Measurements from ENCODE around the gene MYO1E.

The MYO1E gene

DNA sequence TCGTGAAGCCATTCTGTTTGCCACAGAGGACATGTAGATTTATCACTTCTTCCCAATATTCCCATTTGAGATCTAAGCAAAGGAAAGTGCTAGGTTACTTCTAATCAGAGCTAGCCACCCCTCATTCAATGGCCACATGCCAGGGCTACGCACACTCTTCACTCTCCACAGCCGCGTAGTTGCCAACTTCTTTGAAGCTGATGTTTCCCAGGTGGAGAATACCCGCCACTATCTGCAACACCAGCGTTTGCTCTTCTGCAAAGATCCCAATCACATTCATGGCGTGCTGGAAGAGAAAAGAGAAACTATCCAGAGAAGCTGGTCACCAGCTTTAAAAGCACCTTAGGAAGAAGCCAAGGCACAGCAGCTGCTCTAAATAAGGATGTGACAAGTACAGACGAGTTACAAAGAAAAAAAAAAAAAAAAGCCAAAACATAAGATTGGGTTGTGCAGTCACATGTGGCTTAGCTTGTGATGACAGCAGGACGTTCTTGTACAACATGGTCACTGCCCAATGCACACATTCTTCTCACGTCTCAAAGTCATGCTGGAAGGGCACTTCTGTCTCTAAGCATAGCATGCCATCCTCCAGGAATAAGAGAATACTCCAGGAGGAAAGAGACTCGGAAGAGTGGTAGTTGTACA is 149.6 kb downstream of the MYO1E start:
- no peak for DNase-seq

DNA sequence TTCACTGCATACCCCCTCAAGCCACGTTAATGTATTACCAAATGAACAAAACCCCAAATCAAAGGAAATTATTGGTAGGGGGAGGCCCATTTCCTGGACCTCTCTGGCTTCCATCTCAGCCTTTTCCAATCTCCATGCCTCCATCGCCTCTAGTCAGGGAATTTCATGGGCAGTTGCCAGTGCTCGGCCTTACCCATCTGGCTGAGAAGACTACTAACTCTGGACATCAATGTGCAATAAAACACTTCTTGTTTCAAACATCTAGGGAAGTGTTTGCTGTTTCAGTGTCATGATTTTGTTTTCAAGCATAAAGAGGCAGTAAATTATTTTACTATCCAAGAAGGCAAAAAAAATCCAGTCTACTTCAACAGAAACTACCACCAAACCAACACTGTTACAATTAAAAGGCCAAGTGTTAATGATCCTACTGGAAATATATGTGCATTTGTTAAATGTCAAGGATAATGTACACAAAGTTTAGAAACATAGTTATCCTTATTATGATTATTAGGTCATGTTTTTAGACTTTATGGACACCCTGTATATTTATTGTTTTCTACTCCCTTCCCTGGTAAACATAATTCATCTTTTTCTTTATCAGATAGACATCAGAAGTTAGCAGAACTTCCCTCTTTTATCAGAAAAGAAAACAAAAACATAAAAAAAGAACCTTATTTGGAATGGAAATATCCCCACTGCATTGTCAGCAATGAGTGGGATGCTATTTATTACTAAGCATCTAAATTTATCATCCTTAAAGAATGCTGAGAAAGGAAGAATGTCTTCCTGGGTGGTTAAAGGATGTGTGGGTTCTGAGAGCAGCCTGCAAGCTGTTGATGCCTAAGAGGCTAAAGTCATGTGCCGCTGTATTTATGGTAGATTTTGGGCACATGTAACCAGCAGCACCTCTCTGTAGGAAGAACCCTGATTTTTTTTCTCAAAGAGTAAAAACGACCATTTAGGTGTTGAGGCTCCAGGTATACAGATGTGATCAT is 150.9 kb downstream of the MYO1E start:
- DNase-seq = no peak

DNA sequence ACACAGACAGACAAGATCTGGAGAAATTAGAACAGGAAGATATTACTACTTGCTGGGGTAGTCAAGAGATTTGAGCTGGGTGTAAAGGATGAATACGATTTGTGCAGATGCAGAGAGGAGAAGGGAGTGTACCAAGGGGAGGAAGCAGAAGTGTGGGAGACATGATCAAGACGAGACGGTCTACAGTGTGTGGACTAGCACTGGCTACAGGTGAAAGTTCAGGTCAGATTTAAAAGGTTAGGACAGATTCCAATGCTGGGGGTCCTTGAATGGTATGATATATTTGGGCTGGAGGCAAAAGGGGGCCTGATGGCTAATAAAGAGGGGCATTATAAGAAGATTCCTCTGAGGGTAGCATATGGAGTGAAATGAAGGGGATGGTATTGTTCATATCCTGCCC is 154.0 kb downstream of the MYO1E start:
- DNase-seq = no peak

DNA sequence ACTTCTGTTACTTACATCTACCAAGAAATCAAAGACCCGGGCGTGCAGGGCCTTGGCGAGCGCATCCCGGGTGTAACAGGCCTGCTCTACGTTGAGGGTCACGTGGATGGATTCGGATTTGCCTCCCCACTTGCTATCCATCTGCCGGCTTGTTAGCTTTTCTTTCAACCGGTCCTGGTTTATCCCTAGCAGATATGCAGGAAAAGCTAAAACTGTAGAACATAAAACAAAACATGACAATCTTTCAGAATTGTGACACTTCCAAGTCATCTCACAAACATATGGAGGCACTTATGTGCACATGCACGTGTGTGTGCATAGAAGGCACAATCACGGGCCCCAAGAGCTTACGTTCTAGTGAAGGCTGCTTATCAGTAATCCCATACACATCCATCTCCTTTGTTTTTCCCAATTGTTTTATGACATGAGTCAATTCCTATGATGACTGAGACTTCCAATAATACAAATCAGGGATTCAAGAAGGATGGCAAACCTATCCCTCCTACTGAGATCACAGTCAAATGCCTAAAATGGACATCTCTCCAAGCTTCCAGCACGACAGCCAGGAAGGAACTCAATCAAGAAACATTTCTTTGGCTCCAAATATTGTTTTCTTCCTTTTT is 154.7 kb downstream of the MYO1E start:
- DNase-seq = no peak

DNA sequence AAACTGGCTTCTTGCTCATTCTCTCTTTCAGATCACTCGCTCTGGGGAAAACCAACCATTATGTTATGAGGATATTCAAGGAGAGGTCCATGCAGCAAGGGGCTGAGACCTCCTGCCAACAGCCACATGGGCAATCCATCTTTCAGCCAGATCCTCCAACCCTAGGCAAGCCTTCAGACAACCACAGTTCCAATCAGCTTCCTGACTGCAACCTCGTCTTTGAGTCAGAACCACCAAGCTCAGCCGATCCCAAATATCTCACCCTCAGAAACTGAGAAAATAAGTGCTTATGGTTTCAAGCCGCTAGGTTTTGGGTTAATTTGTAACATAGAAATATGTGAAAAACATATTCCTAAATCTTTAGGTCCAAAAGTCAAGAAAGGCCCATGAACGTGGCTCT is 155.8 kb downstream of the MYO1E start:
- DNase-seq = no peak

DNA sequence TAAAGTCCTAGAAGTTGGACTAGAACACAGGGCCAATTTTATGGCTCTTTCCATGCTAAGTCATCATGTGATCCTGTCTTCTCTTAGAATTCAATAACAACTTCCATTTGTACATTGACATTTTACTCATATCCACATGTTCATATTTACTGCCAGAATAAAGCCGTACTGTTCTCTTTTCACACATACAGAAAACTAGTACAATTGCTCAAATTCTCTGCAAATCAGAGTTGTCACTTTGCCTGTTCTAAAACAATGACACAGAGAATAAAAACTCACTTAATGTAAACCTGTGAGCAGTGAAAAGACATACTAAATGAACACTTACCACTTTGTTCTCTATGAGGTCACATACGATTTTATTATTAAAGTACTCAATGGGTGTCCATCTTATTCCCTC is 162.5 kb downstream of the MYO1E start:
- DNase-seq = no peak

DNA sequence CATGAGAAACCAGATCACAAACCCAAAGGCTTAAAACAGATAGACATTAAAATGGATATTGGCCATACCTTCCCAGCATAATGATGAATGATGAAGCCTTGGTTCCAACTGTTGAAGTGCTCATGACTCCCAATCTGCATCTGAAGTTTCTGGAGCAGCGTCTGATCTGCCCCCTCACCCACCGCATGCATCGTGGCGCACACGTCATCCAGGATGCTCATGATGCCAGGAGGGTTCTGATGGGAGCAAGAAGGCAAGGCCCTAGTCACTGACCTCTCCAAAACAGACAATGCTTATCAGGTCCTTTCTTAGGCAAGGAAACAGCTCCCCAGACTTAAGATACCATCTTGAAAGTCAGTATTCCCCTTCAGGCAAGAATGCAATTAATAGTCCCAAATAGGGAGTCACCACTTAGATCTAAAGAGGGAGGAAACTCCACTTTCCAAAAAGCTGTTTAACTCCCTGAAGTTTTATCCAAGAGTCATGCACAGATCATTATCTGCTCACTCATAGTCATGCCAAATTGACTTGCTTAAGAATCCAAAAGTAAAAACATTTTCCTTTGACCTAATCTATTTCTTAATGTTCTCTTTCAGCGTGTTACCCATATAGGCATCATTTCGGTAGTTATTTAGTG is 163.9 kb downstream of the MYO1E start:
- DNase-seq = no peak

DNA sequence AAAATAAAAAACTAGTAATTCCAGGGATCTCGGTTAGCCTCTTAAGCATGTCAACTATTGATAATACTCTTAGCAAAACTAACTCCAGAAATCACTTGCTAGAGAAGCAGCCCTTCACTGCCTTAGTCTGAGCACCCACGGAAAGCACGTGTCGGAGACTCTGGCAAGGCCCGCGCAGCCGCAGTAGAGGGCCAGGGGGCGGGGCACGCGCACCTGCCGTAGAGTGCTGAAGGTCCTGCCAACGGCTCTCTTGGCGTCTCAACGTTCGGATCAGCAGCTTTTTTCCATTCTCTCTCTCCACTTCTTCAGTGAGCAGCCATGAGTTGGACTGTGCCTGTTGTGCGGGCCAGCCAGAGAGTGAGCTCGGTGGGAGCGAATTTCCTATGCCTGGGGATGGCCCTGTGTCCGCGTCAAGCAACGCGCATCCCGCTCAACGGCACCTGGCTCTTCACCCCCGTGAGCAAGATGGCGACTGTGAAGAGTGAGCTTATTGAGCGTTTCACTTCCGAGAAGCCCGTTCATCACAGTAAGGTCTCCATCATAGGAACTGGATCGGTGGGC is 166.0 kb downstream of the MYO1E start, which contains the start of gene LDHAL6B:
TSS of gene LDHAL6B (plus strand) at position 221 of the 561 bp plus-strand sequence. CDS start at position 319, 98 bp downstream.
- no peak for DNase-seq

DNA sequence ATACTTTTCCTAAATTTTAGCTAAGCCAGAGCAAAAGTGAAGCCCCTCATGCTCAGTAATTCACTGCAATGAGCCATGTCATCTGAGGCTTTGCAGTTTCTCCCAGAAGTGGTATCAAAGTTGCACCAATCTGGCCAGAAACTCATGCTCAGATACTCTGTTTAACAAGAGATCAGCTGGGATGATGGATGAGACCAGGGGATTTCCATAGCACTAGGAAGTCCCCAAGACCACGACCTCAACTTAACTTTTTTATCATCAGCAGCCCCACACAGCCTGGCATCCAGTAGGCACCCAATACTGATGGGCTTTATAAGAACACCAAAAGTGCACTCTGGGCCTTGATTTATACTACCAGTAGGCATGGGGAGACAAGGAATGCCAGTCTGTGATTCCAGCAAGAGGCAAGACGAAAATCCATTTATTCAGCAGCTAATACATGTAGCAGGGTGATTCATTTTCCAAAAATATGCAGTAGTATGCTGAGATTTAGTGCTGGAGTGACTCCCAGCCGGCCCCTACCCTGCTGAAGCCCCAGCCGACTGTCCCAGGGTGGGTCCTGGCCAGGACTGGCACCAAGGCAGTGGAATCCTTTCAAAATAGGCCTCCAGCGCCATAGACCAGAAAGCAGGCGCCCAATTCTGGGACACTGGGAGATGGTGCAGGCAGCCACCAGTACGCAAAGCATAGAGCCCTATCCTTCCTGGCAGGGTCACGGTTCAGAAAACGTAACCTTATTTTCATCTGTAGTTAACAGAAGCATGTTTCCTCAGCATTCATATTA is 166.6 kb downstream of the MYO1E start:
- peak in 1 of 5 experiments; percentile 9 for DNase-seq

DNA sequence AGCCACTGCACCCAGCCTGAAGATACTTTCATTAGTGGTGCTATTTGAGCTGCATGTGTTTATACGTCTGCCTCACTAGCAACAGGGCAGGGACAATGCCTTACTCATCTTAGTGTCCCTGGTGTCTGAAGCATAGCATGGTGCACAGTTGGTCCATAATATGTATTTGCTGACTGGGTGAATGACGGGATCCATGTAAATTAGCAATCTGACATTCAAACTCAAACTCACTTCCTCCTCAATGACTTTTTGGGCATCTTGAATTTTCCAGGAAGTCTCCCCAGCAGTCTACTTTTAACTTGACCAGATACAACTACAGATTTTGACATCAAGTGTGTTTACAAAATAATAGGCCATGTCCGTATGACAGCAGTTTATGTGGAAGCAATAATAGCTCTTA is 169.0 kb downstream of the MYO1E start:
- DNase-seq = no peak

DNA sequence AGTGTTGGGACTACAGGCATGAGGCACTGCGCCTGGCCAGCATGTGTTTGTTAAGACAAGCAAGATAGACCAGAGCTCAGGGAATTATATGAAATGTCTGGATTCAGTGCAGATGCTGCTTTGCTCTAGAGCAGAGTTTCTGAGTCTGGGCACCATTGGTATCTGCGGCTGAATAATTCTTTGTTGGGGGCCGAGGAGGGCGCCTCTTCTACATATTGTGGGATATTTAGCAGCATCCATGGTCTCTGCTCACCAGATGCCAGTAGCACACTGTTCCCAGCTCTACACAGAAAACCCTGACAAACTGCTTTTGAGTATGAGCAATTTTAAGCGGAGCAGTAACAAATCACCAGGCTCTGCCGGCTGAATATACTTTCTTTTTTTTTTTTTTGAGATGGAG is 169.7 kb downstream of the MYO1E start:
- no peak for DNase-seq

DNA sequence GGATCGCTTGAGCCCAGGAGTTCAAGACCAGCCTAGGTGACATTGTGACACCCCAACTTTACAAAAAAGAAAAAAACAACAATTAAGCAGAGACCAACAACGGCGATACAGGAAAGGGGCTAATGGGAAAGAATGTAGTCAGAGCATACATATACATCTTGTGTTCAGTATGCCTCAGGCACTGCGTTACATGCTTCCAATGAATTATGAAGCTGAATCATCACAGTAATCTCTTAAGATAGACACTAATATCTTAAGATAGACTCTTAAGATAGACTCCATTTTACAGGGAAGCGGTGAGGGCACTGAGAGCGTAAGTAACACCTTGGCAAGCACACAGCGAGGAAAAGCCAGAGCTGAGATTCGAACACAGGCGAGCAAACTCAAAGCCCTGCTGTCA is 172.1 kb downstream of the MYO1E start:
- no peak for DNase-seq

DNA sequence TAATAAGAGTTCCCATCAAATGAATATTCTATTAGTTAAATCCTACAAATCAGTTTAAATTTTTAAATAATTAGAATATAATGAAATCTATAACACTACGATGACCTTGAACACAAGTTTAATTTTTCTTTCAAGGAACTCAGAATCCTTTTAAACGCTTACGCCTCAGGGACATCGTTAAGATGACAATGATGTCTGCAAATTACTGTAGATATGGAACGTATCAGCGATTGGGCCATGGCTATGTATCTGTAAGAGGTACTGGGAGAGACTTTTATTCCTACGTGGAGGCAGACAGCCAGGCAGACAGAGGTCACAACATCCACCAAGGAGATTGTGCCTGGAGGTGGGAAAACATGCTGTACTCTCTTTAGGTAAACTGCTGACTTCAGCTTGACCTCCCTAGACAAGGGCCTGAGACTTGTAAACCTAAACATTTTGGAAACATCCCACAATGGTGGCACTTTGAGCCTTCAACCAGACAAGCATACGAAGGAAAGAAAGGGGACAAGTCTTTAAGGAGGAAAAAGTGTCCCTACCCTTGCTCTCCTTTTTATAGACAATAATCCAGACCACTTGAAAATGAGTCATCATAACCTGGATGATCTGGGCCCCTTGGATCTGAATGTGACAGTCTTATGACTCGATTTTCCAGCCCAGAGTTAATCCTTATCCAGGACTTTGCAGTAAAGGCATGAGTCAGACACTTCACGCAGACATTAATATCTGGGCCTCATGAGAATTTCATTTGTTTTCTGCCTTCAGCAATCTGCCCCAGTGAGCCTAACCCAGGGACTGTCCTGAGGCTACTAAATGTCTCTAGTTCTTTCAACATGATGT is 172.8 kb downstream of the MYO1E start:
- DNase-seq = no peak

DNA sequence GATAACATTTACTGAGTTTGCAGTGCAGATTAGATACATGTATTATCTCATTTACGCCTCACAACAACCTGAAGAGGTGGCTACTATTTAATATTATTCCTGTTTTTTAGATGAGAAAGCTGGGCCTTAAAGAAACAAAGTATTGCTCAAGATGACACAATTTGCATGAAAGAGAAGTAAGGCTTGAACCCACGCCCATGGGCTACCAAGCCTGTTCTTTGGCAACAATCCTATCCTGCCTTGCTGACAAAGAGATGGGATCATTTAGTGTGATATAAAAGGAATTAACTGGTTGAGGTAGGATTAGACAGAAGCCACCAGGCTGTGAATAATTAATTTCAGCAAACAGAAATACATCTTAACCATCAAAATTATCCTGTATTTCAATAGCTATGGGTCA is 175.2 kb downstream of the MYO1E start:
- no peak for DNase-seq

DNA sequence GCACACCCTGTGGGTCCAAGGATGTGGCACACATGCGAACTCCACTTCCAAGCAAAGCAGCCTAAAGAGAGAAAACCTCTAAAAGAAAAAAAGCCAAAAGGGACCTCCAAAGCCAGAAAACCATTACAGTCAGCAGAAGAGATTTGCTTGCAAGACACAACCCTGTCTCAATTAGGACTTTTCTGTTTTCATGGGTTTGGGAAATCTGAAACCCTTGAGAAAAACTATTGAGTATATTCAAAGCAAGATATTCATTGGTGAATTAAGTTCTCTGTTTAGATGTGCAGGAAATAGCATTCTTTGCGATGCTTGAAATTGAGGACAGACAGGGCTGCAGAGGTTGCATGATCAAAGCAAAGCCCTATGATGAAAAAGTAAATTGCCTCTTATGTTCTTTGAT is 176.3 kb downstream of the MYO1E start:
- DNase-seq = no peak

DNA sequence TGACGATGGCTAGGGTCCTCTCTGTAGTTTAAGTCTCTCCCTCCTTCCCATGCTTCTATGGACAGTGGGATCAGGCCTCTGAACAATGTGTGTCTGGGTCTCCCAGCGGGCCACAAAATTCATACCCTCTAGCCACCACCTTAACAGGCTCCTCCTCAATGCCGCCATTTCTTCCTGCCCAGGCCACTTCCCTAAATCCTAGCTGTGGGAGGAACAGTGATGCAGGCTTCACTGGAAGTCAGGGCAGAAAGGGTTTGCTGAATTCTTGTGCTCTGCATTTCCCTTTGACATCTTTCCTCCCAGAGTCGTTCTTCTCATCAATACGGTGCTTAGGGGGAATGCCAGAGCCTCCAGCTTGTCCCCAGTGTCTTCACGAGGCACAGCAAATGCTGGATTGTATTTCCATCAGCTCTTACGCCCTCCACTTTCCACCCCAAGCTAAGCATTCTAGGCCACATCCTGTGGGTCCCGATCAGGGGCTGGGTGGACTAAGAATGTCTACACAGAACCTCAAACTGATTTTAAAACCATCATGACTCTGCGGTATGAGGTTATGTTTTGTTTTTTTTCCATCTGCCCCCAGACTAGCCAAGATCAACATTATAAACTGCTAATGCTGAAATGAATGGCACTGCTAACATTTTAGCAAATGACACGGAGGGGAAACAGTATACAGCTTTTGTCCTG is 177.9 kb downstream of the MYO1E start:
- DNase-seq = peak in 1 of 5 experiments; percentile 27

DNA sequence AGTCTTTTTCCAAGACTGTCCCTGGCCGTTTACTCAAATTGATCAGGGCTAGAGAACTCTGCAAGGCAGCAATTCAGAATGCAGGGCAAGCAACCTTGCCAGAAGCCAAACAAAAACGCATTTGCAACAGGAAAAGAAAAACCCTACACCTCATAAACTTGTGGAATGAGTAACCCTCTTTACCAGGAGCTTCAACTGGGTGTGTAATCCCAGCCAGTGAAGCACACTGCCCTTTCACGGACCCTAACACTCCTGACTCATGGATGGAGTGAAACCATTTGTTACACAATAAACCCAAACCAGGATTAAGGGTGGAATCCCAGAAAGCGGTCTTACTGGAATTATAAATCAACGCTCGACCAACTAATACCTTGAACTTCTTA is 180.8 kb downstream of the MYO1E start:
- no peak for DNase-seq

DNA sequence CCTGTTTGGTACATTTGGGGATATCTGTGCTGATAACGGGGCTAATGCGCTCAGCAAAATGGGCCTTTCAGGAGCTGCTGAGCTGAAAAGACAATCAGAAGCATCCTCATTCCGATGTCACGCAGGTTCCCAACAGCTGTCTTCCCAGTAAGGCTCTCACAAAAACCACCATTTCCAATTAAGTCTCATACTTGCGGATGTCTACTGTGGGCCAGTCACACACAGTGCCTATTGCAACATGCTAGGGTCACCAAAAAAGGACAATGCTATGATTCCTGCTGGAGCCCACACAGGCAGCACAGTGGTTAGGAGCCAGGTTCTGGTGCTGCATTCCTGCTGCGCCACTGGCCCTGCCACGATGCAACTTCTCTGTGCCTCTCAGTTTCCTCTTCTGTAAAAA is 182.4 kb downstream of the MYO1E start:
- no peak for DNase-seq

DNA sequence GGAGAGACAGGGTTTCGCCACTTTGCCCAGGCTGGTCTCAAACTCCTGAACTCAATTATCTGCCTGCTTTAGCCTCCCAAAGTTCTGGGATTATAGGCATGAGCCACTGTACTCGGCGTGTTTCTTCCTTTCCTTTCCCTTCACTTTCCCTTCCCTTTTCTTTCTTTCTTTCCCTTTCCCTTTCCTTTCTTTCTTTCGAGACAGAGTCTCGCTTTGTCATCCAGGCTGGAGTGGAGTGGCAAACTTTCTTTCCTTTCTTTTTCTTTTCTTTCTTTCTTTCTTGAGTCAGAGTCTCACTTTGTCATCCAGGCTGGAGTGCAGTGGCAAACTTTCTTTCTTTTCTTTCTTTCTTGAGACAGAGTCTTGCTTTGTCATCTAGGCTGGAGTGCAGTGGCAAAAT is 183.4 kb downstream of the MYO1E start:
- no peak for DNase-seq

DNA sequence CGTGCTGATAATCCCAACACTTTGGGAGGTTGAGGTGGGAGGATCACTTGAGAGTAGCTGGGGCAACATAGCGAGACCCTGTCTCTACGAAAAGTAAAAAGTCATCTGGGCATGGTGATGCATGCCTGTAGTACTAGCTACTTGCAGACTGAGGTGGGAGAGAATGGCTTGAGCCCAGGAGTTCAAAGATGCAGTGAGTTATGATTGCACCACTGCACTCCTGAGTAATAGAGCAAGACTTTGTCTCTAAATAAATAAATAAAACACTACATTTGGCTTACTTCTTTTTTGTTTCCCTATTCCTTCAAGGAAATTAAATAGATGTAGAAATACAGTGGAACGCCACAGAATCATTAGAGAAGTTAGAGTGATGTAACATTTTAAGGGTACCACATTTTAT is 186.2 kb downstream of the MYO1E start:
- DNase-seq = no peak

All from T-helper 2 cell (primary cell).